GM21528 (cell line): ENCODE measurements around the gene EOLA1.
A peak's percentile ranks its signal among the peaks of the same experiment; 100 is the strongest.
"Not testable (repeated sequence)": the region's sequence is repeated elsewhere in the genome, so short reads cannot be mapped to it uniquely, and the experiment has no call there.

ENCODE experiments used
- ATAC-seq: cut with Tn5 transposase; IDR thresholded peaks from one replicate; pipeline ENCODE4 v1.9.1; 2021; ENCODE audit warnings: mild to moderate bottlenecking, moderate library complexity; ENCODE audit not compliant: unreplicated experiment, low FRiP score

EOLA1 gene

DNA sequence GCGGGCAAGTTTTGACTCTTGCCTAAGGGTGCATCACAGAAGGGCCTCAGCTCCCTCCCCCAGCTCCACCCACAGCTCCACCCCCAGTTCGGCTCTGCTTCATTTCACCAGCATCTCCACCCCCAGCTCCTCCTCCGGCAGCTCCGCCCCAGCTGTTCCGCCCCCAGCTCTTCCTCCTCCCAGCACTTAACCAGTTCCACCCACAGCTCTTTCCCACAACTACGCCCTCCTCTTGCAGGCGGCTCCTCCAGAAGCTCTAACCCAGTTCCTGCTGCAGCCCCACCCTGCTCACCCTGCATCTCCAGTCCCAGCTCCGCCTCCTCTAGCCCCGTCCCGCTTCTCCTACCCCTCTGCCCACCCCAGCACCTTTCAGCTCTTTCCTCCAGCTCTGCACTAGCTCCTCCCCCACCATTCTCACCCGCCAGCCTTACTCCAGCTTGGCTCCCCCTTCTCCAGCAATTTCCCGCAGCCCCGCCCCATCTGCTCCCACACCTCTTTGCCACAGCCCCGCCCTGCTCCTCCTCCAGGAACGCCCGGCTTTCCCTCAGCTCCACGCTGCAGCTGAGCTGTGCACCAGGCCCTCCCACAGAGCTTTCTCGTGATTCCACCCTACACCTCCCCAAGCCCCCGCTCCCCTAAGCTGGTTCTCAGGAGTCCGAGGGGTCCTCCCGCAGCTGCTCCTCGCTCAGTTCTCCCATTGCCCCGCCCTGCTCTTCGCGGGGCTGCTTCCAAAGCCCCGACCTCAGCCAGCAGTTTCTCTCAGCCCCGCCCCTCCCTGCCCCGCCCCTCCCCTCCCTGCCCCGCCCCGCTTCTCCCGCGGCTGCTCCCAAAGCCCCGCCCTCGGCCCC lies 1.3 kb upstream of the EOLA1 start:
- ATAC-seq, result peak; percentile 52

DNA sequence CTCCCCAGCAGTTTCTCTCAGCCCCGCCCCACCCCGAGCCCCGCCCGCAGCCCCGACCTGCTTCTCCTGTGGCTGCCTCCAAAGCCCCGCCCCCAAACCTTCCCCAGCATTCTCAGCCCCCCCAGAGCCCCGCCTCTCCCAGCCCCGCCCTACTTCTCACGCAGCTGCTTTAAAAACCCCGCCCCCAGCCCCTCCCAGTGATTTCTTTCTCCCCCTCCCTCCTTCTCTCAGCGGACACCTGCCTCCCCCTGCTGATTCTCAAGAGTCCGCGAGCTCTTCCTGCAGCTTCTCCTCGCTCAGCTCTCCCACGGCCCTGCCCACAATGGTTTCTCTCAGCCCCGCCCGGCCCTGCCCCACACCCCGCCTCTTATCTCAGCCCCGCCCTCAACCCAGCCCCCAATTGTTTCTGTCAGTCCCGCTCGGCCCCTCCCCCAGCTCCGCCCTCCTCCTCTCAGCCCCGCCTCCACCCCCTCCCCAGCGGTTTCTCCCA lies 636 bp upstream of the EOLA1 start:
- ATAC-seq, result peak; percentile 39

DNA sequence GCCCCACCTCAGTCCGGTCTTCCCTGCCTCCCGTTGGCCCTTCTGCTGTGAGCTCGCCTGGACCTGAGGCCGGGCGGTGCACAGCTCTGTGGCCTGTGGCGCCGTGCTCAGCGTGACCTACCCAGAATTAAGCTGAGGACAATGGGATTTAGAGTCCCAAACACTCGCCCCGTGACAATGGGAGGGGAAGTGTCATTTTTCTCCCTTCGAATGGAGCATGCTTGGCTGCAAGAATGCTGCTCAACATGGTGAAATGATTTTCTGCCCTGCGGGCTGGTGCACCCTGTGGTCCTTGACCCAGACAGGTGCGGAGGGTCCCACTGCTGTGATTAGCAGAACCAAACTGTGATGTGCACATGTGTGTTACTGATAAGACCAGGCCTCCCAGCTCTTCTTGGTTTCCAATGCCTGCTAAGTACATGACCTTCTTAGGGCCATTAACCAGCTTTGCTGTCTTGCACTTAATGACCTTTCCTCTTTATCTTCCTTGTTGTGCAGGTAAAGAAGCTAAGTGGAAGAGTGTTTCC lies 772 bp downstream of the EOLA1 start:
- ATAC-seq, result no peak

DNA sequence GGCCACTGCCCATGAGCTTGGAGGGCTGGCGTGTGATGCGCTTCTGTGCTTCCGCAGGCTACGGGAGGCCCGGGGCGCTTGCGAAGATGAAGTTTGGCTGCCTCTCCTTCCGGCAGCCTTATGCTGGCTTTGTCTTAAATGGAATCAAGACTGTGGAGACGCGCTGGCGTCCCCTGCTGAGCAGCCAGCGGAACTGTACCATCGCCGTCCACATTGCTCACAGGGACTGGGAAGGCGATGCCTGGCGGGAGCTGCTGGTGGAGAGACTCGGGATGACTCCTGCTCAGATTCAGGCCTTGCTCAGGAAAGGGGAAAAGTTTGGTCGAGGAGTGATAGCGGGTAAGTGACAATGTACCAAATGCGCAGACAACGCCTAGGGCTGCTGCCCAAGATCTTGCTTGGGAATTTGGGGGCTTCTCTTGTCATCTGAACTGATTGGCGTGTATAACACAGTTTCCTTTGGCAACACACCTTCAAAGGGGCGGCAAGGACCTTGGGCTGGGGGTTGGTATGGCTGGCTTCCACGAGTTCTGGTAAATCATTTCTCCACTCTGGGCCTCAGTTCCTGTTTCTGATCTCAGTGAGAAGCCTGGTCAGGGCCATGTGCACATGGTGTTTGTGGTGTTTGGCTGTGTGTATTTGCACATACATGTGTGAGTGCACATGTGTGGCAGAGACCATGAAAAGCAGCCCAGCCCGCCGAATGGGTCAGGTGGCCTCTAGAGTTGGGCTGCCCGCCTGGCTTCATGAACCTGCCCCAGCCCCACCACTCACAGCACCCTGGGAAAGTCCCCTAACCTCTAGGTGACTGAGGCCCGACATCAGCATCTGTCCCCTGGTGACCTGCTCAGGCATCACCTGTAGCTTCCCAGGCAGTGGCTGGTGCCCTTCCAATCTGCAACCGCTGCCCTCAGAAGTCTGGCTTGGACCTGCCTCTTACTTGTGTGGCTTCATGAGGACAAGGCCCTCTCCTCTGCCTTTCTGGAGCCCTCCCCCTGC lies 5.0 kb downstream of the EOLA1 start:
- peak; percentile 43 for ATAC-seq

DNA sequence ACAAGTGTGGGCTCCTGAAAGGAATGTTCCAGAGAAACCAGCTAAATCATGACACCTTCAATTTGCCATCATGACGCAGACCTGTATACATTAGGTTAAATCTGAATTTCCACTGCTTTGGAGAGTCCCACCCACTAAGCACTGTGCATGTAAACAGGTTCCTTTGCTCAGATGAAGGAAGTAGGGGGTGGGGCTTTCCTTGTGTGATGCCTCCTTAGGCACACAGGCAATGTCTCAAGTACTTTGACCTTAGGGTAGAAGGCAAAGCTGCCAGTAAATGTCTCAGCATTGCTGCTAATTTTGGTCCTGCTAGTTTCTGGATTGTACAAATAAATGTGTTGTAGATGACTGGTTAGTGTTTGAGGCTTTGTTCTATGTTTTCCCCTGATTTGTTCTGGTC lies 6.2 kb downstream of the EOLA1 start:
- not testable (repeated sequence) for ATAC-seq

DNA sequence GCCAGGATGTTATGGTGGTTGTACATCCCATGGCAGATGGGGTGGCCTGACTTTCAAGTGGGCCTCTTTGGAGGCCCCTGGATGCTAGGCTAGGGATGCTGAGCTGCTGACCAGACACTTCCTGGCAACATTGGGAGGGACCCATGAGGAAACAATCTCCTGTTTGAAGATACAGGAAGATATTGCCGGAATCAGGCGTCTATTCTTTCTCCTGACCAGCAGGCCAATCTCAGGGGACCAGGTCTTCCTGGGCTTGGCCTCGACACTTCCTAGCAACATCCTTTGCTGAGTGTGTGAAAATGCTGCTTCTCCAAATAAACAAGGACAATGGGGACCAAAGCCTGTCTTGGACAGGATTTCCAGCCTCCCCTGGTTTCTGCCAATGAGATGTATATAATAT lies 7.0 kb downstream of the EOLA1 start:
- not testable (repeated sequence) for ATAC-seq

DNA sequence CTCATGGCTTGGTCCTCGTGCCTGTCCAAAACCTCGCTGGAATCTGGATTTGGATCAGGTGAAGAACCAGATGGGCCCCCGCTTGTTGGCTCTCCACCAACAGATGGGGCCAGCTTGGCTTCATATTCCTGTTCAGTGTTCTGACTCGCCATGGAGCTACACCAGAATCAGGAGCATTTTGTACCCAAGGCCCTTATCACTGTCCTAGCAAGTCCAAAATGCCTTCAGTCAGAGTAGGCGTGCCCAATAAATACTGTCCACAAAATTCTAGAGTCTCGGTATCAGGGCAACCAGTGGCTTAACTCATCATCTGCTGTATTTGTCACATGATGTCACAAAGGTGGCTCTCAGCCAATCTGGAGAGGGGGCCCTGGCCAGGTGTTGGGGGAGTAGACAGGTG lies 8.9 kb downstream of the EOLA1 start, which contains the start of gene HSFX3:
TSS of gene HSFX3 (minus strand) at position 224 of the 400 bp plus-strand sequence. CDS start at position 152, 72 bp downstream.
- ATAC-seq, result not testable (repeated sequence)

DNA sequence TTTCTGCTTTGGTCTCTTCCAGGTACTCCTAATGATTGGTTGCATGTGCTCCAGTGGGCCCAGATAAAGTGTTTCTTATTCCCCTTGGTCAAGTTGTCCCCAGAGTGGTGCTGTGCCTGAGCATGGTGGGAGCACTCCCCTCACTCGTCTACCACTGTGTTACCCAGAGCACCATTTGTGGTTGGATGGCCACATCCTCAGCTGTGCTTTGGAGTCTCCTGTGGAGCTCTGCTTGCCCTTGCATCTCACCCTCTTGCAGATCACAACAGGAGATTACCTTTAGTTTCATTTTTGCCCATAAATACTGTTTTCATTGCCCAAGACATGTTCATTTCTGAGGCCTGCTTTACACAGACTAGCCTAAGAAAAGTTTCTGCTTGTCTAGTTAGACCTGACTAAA lies 9.6 kb downstream of the EOLA1 start:
- ATAC-seq, result not testable (repeated sequence)

DNA sequence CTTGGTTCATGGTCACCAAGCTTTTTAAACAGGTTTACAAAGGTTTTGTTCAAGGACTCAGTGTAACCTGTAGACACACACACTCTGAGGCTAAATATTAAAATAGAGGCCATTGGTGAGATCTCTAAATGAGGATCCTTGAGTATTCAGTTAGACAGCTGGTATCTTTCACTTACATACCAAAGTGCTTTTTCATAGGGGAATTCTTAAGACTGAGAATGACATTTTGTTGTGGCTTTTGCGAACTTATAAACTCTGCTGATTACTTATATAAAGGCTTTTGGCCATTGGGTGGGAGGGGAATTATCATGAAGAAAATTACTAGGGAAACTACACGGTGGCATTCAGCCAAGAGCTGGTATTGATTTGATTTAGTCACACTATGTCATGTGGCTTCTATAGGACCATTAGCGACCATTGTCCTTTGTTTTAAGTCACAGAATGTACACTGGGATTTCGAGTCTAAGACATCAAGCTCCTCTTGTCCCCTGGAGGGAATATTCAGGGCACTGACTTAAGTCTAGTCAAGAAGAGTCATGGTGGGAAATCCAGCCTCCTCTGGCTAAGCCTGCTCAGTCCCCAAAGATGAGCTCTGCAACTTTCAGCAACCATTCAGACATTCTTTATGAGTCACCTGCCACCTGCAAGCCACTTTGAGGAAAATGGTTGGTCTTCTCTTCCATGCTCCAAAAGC lies 10.6 kb downstream of the EOLA1 start:
- not testable (repeated sequence) for ATAC-seq

DNA sequence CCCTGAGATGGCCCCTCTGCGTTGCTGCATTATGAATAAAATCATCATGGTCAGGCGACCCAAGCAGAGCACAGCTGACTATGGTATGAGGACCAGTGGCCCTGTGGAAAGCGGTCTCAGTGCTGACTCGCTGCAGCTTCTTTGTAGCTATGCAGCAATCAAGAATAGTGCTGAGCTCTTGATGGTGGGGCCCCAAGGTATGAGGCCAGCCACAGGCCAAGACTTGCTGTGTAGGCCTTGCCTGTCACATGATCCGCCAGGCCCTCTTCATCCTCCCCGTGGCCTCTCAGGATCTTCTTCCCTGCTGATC lies 11.1 kb downstream of the EOLA1 start:
- not testable (repeated sequence) for ATAC-seq

DNA sequence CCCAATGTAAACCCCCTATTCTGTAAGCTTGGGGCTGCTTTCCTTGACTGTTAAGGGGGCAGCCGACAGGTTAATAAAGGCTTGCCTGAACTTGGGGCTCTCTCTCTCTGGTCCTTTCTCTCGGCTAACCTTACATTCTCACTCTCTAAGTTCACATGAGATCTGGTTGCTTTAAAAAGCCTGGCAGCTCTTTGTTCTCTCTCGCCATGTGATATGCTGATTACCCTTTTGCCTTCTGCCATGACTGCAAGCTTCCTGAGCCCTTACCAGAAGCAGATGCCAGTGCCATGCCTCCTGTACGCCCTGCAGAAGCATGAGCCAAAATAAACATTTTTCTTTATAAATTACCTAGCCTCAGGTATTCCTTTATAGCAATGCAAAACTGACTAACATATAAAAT lies 14.4 kb downstream of the EOLA1 start:
- not testable (repeated sequence) for ATAC-seq

DNA sequence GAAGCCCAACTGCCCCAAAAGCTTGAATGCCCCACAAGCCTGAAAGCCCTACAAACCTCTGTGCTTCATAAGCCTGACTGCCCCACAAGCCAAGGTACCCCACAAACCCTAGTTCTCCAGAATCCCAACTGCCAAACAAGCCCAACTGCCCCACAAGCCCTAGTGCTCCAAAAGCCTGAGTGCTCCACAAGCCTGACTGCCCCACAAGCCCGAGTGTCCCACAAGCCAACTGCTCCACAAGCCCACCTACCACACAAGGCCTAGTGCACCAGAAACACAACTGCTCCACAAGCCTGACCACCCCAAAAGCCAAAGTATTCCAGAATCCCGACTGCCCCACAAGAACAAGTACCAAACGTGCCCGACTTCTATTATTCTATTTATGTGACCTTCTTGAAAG lies 22.5 kb downstream of the EOLA1 start:
- no peak for ATAC-seq

DNA sequence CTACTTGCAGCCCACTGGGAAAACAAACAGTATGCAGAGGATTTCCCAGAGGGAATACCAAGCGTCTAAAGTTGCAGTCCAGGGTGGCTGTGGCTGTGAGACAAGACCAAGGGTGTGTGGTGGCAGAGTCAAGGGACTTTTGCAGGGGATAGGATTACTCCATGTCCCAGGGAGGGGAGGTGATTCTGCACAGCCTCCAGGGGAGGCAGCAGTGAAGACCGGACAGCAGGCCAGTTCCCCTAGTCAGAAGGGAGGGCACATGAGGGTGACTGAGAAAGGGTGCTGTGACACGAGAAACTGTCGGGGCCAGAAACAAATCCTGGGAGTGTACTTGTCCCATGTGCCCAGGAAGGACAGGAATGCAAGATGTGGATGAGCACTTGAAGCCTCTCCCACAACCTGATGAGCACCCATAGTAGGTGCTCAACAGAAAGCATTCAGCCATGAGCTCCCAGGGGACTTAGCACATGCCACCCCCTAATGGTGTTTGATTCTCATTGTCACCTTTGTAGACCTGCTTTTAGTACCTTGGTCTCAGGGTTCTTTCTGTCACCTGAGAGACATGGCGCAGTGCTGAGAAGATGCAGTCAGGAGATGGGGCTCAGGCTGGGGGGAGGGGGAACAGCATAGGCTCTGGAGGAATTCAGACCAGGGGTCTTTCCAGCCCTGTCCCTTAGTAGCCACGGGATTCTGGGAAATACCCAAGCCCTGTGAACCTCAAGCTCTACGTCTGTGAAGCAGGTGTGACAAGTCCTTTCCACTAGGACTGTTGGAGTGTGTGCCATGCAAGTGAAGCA lies 27.0 kb downstream of the EOLA1 start:
- ATAC-seq, result no peak

DNA sequence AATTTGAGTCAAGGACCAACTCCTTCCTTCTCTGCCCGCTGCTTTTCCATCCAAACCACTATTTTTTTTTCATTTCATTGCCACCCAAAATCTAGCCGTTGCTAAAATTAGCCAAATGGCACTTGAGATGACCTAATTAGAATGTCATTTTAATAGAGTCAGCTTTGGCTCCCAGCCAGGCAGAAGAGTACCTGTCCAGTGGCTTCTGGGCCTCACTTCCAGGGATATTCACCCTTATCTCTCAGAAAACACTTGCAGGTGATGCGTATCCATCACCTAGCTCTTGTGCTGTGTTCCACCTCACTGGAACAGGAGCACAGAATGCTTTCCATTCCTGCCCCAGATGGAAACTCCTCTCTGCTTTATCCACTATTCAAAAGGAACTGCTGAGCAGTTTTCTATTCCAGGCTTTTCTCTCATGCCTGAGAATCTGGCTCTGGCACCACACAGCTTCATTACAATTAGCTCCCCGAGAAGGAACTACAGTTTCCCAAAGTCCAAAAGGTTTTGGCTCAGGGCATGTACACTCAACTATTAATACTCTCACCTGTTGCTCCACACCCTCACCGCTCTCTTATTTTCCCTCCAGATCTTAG lies 28.0 kb downstream of the EOLA1 start:
- ATAC-seq, result no peak

DNA sequence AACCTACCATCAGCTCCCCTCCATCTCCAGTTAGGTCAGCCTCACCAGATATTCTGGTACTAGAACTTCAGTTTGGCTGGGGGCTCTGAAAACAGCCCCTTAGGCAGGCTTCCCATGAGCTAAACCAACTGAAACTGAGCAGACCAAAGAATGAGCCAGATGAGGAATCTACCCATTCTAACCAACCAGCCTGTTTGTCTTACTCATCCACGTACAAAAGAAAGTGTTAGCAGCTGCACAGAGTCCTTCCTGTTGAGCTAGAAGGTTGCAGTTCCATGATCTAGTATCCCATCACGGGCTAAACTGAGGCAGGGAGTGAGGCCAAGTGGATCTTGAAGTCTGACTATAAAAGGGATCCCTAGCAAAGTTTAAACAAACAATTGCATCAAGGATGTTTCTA lies 29.0 kb downstream of the EOLA1 start:
- no peak for ATAC-seq

DNA sequence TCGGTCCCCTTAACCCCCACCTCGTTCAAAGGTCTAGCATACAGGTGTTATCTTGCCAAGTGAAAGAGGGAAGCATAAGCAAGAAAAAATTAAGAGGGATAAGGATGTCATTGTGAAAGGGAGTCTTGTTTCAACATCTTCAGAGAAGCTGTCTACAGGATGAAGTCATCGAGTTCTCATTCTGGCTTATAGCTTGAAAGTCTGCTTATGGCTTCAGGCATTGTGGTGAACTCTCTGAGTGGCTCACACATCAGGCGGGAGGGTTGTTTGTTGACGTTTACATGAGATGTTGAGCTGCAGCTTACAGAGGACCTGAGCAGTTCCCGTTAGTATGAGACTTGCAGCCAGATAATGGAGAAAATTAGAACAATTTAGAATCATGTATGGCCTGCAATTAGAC lies 29.9 kb downstream of the EOLA1 start:
- no peak for ATAC-seq

DNA sequence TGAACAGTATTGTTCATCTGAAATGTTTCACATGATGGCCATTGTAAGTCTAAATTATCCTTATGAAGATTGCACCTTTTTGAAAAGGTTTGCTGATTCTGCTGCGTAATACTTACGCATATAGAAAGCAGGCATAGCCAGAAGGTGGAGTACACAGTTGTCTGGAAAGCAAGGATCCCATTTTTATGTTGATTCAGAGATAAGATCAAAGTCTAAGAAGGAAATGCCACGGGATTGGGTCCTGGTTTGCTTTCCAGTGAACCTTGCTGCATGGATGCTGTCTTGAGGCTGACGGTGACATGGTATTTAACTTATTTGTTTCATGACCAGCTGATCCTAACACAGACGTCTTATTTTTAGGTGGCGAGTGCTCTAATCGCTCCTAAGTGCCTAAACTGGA lies 31.0 kb downstream of the EOLA1 start:
- no peak for ATAC-seq

DNA sequence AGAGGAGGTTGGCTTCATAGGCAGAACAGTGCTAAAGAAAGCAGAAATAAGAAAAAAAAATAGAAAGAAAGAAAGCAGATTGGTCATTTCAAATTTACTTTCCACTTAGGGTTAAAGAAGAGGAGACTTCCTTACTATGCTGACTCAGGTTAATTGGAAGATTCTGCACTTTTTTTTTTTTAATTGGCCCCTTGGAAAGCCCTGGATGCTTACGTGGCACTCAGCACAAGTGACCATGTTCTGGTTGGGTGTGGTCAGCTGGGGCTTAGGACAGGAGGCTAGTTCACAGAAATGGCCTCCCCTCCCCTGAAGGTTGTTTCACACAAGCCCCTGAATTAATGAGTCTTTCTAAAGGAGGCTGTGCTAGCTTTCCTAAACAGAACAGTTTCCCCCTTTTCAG lies 31.9 kb downstream of the EOLA1 start:
- ATAC-seq, result no peak

DNA sequence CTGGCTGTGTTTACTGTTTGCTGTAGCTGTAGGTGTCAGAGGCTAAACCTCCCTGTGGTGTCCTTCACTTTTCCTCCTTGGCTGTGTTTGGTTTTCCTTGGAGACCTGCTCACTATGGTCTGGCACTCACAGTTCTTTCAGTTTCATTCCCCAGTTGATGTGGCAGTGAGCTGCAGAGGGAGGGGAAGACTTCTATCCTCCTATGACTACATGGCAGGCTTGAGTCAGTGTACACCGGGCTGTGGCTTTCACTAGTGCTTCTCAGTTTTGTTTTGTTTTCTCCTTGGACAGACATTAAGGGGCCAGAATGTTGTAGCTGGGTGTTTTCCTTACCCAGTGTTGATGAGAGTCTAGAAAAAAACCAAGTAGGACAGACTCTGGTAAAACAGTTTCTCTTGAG lies 32.6 kb downstream of the EOLA1 start:
- peak; percentile 100 for ATAC-seq
